ENCODE results near the gene MRGPRF.

DNA sequence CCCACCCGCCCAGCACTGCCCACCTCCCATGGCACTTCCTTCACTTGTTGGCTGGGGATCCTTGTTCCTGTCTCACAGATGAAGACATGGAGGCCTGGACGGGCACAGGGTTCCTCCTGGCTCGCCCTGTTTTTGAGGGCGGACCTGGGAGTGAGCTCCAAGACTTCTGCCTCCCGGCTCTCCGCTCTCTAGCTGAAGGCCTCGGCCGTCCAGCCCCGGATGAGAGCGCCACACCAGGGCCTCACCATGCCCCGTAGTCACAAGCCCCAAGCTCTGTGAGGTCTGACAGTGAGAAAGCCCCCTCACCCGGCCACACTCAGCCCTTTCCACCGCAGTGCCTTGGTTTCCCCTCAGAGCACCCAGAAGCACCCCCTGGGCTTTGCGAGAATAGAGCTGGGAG lies 44.8 kb upstream of the MRGPRF start:
- TF ChIP-seq POLR2AphosphoS5 (IDR thresholded peaks at IDR 0.05; ENCODE audit: low read depth, low read length), result no peak
- TF ChIP-seq POLR2A (IDR thresholded peaks at IDR 0.05; ENCODE audit: low read depth, low read length), result no peak
- TF ChIP-seq TAF1 (IDR thresholded peaks at IDR 0.05; ENCODE audit: borderline replicate concordance, low read depth, low read length), result no peak
